ENCODE measurements around the gene STK24. TPM values are rescaled to one million over a fixed set of nuclear protein-coding genes. Genes with fewer than 3 reads are reported as not detected.

Gene STK24
- total RNA-seq, 1 donor from 2014 or later, result 190 TPM

DNA sequence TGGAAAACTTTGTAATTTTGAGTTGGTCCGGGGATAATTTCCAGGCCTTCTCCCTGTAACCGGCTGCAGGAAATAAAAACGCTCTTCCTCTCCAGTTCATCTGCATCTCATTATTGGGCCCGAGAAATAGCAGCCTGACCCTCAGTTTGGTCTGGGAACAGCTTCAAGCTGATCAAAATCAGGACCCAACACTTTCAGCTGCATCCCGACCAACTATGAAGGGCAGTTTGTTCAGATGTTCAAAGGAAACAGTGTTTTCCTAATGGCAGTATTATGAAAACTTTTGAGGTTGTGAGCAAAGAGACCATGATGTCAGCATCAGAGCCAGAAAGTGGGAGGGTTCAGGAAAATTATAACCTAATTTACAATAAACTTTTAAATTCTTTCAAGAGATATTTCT is 35.7 kb downstream of the STK24 start:
- Histone ChIP-seq H3K4me3 (ENCODE audit: low read depth, low read length) (no peak overlapping the region), H3K27me3 (ENCODE audit: control insufficient read depth, insufficient read depth, low read length) (no peaks in the 10 kb centered on the region), H3K36me3 (ENCODE audit: control insufficient read depth, insufficient read depth, low read length) (no peaks in the 10 kb centered on the region)
- TF ChIP-seq CTCF (IDR thresholded peaks at IDR 0.05; ENCODE audit: insufficient read depth, low read length, poor library complexity, severe bottlenecking), result no peak
- DNase-seq (ENCODE audit: low read depth), result no peak

DNA sequence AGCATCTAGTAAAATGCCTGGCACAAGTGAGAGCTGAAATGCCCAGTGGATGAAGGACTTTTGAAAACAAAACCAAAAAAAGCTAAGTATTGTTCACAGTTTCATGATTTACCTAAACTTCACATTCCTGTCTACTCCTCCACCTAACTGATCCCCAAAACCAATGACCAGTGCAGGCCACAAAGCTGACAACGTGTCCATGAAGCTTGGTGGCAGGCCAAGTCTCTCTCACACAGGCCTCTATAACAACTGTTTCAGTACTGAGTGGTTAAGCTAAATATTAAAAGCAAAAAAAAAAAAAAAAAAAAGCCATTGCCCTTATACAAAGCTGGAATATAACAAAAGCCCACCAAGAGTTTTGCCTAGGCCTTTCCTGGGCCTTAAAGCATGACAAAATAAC is 36.4 kb downstream of the STK24 start:
- H3K36me3 ChIP-seq (ENCODE audit: control insufficient read depth, insufficient read depth, low read length), result no peaks in the 10 kb centered on the region
- no peaks in the 10 kb centered on the region for H3K27me3 ChIP-seq (ENCODE audit: control insufficient read depth, insufficient read depth, low read length)
- TF ChIP-seq CTCF (IDR thresholded peaks at IDR 0.05; ENCODE audit: insufficient read depth, low read length, poor library complexity, severe bottlenecking), result no peak
- no peak for DNase-seq (ENCODE audit: low read depth)
- no peak overlapping the region for H3K4me3 ChIP-seq (ENCODE audit: low read depth, low read length)

- H3K36me3 ChIP-seq (ENCODE audit: control insufficient read depth, insufficient read depth, low read length), result no peaks in the 10 kb centered on the region
- no peaks in the 10 kb centered on the region for H3K27me3 ChIP-seq (ENCODE audit: control insufficient read depth, insufficient read depth, low read length)
- TF ChIP-seq CTCF (IDR thresholded peaks at IDR 0.05; ENCODE audit: insufficient read depth, low read length, poor library complexity, severe bottlenecking), result no peak
- no peak overlapping the region for H3K4me3 ChIP-seq (ENCODE audit: low read depth, low read length)
- no peak for DNase-seq (ENCODE audit: low read depth)
These were observed 37.2 kb downstream of the STK24 start for GRCh38 chr13:98539666-98540065.

DNA sequence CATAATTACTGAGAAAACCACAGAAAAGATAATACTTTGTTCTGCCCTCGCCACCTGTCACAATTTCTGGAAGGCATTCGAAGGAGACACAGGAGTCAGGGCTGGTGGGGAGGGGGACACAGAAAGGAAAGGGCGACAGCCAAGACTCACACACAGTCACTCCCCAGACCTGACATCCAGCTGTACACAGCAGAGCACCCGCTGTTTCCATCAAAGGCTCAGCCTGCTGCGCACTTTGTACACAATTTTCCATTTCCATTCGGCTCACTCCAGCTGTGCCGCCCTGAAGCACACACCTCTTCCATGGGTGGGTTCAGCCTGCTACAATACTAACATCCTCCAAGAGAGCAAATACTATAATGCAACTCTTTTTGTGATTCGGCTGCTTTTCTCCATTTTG is 38.0 kb downstream of the STK24 start:
- no peaks in the 10 kb centered on the region for H3K27me3 ChIP-seq (ENCODE audit: control insufficient read depth, insufficient read depth, low read length)
- TF ChIP-seq CTCF (IDR thresholded peaks at IDR 0.05; ENCODE audit: insufficient read depth, low read length, poor library complexity, severe bottlenecking), result no peak
- H3K36me3 ChIP-seq (ENCODE audit: control insufficient read depth, insufficient read depth, low read length), result no peaks in the 10 kb centered on the region
- no peak overlapping the region for H3K4me3 ChIP-seq (ENCODE audit: low read depth, low read length)
- DNase-seq (ENCODE audit: low read depth), result no peak

GRCh38 chr13:98537740-98538139 is 39.2 kb downstream of the STK24 start:
- TF ChIP-seq CTCF (IDR thresholded peaks at IDR 0.05; ENCODE audit: insufficient read depth, low read length, poor library complexity, severe bottlenecking), result no peak
- no peak overlapping the region for H3K4me3 ChIP-seq (ENCODE audit: low read depth, low read length)
- no peak for DNase-seq (ENCODE audit: low read depth)
- H3K36me3 ChIP-seq (ENCODE audit: control insufficient read depth, insufficient read depth, low read length), result no peaks in the 10 kb centered on the region
- no peaks in the 10 kb centered on the region for H3K27me3 ChIP-seq (ENCODE audit: control insufficient read depth, insufficient read depth, low read length)

DNA sequence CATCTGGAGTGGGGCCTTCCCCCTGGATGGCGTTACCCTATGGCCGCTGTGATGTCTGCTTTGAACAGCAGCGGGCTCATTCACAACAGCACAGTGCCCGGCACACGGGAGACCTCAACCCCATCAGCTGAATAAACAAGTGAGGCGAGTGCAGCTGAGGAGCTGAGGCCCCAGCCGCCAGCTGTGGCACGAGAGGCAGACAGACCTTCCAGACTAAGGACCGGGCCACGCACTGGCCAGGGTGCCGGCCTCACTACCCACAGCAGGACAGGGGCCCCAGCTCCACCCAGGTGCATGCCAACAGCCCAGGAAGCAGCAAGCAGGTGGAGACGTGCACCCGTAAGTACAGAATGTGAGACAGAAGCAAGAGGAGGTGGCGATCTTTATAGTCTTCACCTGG is 39.6 kb downstream of the STK24 start:
- no peak for DNase-seq (ENCODE audit: low read depth)
- TF ChIP-seq CTCF (IDR thresholded peaks at IDR 0.05; ENCODE audit: insufficient read depth, low read length, poor library complexity, severe bottlenecking), result no peak
- H3K27me3 ChIP-seq (ENCODE audit: control insufficient read depth, insufficient read depth, low read length), result no peaks in the 10 kb centered on the region

More for the DNA sequence above, 39.6 kb downstream of the STK24 start:
- no peak overlapping the region for H3K4me3 ChIP-seq (ENCODE audit: low read depth, low read length)
- H3K36me3 ChIP-seq (ENCODE audit: control insufficient read depth, insufficient read depth, low read length), result no peaks in the 10 kb centered on the region

Data from kidney epithelial cell (primary cell).